Measurements from ENCODE around the gene ZNF625. TPM values are rescaled to one million over a fixed set of nuclear protein-coding genes. Genes with fewer than 3 reads are reported as not detected.

ZNF625 gene
- 28.1 and 30.7 TPM in 2 replicates for total RNA-seq (2021)
- long read RNA-seq, partial matches to known transcripts = 0 of 10 reads
- long read RNA-seq, other reads (novel, unspliced or antisense) = 8 of 10 reads

GRCh38 chr19:12156223-12157058 is at the start of gene ZNF625:
Gene ZNF625, minus strand, starts transcription at chr19:12156734. Its CDS starts 176 bp downstream, at chr19:12156558.
- Histone ChIP-seq H3K18ac (ENCODE audit: insufficient read length, low read depth, low read length) (peak within 1 kb of the TSS; percentile 96), H3K79me2 (ENCODE audit: insufficient read depth, low read length) (peaks cover 10% of the 10 kb centered on the region; the same call in 1 of the 2 replicates), H2BK5ac (ENCODE audit: insufficient read length, low read length) (peak within 1 kb of the TSS; percentile 81), H3K9ac (ENCODE audit: extremely low read depth, insufficient read length, low read length) (peak within 1 kb of the TSS; percentile 99), H2AFZ (ENCODE audit: low read length) (no peak within 1 kb of the TSS), H3K27me3 (ENCODE audit: insufficient read depth, low read length) (no peaks in the 10 kb centered on the region), H3K4me2 (ENCODE audit: insufficient read depth, insufficient read length, low read length) (peak within 1 kb of the TSS; percentile 94), H3K4ac (ENCODE audit: low read depth, low read length) (peak within 1 kb of the TSS; percentile 62), H4K91ac (ENCODE audit: insufficient read length, low read depth, low read length) (peak within 1 kb of the TSS; percentile 73), H2AK5ac (ENCODE audit: insufficient read length, low read length) (no peak within 1 kb of the TSS), H2BK15ac (ENCODE audit: low read depth, low read length) (no peak within 1 kb of the TSS), H3K27ac (ENCODE audit: insufficient read length, low read depth, low read length) (peak within 1 kb of the TSS; percentile 19), H3K14ac (ENCODE audit: insufficient read depth, low read length) (peak within 1 kb of the TSS; percentile 100), H2BK12ac (ENCODE audit: insufficient read length, low read depth, low read length) (peak within 1 kb of the TSS; percentile 2), H3K9me3 (ENCODE audit: control insufficient read depth, low read depth, low read length) (no peaks in the 10 kb centered on the region), H3K4me1 (ENCODE audit: insufficient read depth, low read length) (peaks cover 4% of the 10 kb centered on the region; the same call in 1 of the 2 replicates), H3K23ac (ENCODE audit: insufficient read length, low read depth, low read length) (no peak within 1 kb of the TSS), H3K23me2 (ENCODE audit: insufficient read length, low read depth, low read length, poor library complexity, severe bottlenecking) (peaks cover 4% of the 10 kb centered on the region), H2BK120ac (ENCODE audit: low read depth, low read length, poor library complexity, severe bottlenecking) (peak within 1 kb of the TSS; percentile 16), H4K20me1 (ENCODE audit: control insufficient read depth, insufficient read depth, insufficient read length) (no peaks in the 10 kb centered on the region), H4K5ac (ENCODE audit: insufficient read length, low read depth, low read length) (no peak within 1 kb of the TSS), H3K79me1 (ENCODE audit: insufficient read depth, low read depth, low read length, poor library complexity, severe bottlenecking) (peaks cover 15% of the 10 kb centered on the region), H4K8ac (replicated peaks; ENCODE audit: insufficient read length, low read depth, low read length) (no peak within 1 kb of the TSS), H3T11ph (ENCODE audit: low read length) (no peak within 1 kb of the TSS), H2BK20ac (ENCODE audit: low read depth, low read length, poor library complexity, severe bottlenecking) (no peak within 1 kb of the TSS), H3K56ac (ENCODE audit: insufficient read length, low read depth, low read length) (no peak within 1 kb of the TSS)
- Mint-ChIP-seq H3K27ac (peak within 1 kb of the TSS; percentile 95 to 98 (median 96); a peak in 6 of 7 replicates), H3K9me3 (peaks cover 0 to 16% of the 10 kb centered on the region in 2 experiments; a peak in 3 of 5 replicates), H3K4me3 (peak within 1 kb of the TSS; percentile 91 to 95), H3K4me1 (peaks cover 10 to 15% of the 10 kb centered on the region in 2 experiments), H3K27me3 (ENCODE audit: low read depth) (no peaks in the 10 kb centered on the region; the same call in 1 of the 2 replicates), H3K36me3 (ENCODE audit: insufficient read depth in 1 of 3, low read depth in 3 of 3) (peaks cover 23 to 35% (median 32%) of the 10 kb centered on the region in 3 experiments)
- WGBS (ENCODE audit: extremely low coverage, insufficient read length, low lambda C conversion rate) = no CpG with 5 or more reads among the region's 58 CpGs
- TF ChIP-seq CTCF (conservative IDR thresholded peaks at IDR 0.05) = no peak
- DNase-seq = peak; percentile 97
